HEK293 (cell line): ENCODE measurements around the gene TMEM145.

ENCODE experiments used
- CTCF ChIA-PET: fragments of 350-600 bp; formaldehyde crosslinking; extraction: SDS; loops from one replicate; lab custom pipeline; 2021; ENCODE audit warnings: antibody characterized with exemption; lab: Yijun Ruan, JAX
- POLR2A ChIA-PET: fragments of 300-600 bp; formaldehyde crosslinking; extraction: SDS; loops from one replicate; lab custom pipeline; 2020; ENCODE audit warnings: antibody characterized with exemption, inconsistent platforms; lab: Yijun Ruan, JAX
- H3K27ac ChIP-seq: fragments of 200-500 bp; sonication (Bioruptor generic); 2 replicates; pipeline ENCODE4 v1.5.1; 2014; ENCODE audit warnings: low read depth, low read length, control low read depth, inconsistent platforms; ENCODE audit errors: extremely low read depth
- H3K36me3 ChIP-seq, 2 experiments: fragments of 200-500 bp in 1 of 2; sonication (Bioruptor generic) in 1 of 2; 1 replicate in 1 of 2; 2 replicates in 1 of 2; pipeline ENCODE4 v1.5.1; 2014 to 2017; ENCODE audit warnings: inconsistent platforms in 2 of 2, low read length in 2 of 2; ENCODE audit not compliant: control insufficient read depth in 2 of 2, insufficient read depth in 1 of 2
- H3K4me1 ChIP-seq: fragments of 200-500 bp; sonication (Bioruptor generic); 2 replicates; pipeline ENCODE4 v1.5.1; 2014; ENCODE audit warnings: mild to moderate bottlenecking, low read length, inconsistent platforms; ENCODE audit not compliant: control insufficient read depth, insufficient read depth
- H3K4me3 ChIP-seq: 2 replicates; pipeline ENCODE4 v1.5.1; 2011; ENCODE audit warnings: low read depth, mild to moderate bottlenecking, control low read depth, low read length, moderate library complexity
- H3K9me3 ChIP-seq: fragments of 200-500 bp; sonication (Bioruptor generic); 2 replicates; pipeline ENCODE4 v1.5.1; 2014; ENCODE audit warnings: low read depth, low read length, inconsistent platforms; ENCODE audit not compliant: control insufficient read depth, insufficient read depth
- GLIS1 ChIP-seq: fragments of 450-650 bp; formaldehyde crosslinking; IDR thresholded peaks from 2 replicates; pipeline ENCODE4 v1.5.1; 2016; ENCODE audit warnings: missing biosample characterization, missing genetic modification characterization
- GLIS2 ChIP-seq: fragments of 450-650 bp; formaldehyde crosslinking; IDR thresholded peaks from 2 replicates; pipeline ENCODE4 v1.5.1; 2016; ENCODE audit warnings: missing biosample characterization, missing genetic modification characterization
- HIC1 ChIP-seq: fragments of 450-650 bp; formaldehyde crosslinking; IDR thresholded peaks from 2 replicates; pipeline ENCODE4 v1.5.1; 2016; ENCODE audit warnings: missing biosample characterization, missing genetic modification characterization
- KLF1 ChIP-seq: fragments of 450-650 bp; formaldehyde crosslinking; IDR thresholded peaks from 2 replicates; pipeline ENCODE4 v1.5.1; 2016; ENCODE audit warnings: missing biosample characterization, missing genetic modification characterization
- PRDM10 ChIP-seq: fragments of 450-650 bp; formaldehyde crosslinking; IDR thresholded peaks from 2 replicates; pipeline ENCODE4 v1.5.1; 2016; ENCODE audit warnings: missing biosample characterization, missing genetic modification characterization
- SP2 ChIP-seq: fragments of 450-650 bp; formaldehyde crosslinking; IDR thresholded peaks from 2 replicates; pipeline ENCODE4 v1.5.1; 2016; ENCODE audit warnings: missing biosample characterization, missing genetic modification characterization
- ZBTB7A ChIP-seq: fragments of 450-650 bp; formaldehyde crosslinking; IDR thresholded peaks from 2 replicates; pipeline ENCODE4 v1.5.1; 2016; ENCODE audit warnings: low read depth, missing biosample characterization, missing genetic modification characterization
- ZFHX2 ChIP-seq: fragments of 450-650 bp; formaldehyde crosslinking; conservative IDR thresholded peaks from 2 replicates; pipeline ENCODE4 v1.5.1; 2016; ENCODE audit warnings: missing biosample characterization, missing genetic modification characterization
- ZIC2 ChIP-seq: fragments of 450-650 bp; formaldehyde crosslinking; IDR thresholded peaks from 2 replicates; pipeline ENCODE4 v1.5.1; 2016; ENCODE audit warnings: missing biosample characterization, missing genetic modification characterization
- ZNF341 ChIP-seq: fragments of 450-650 bp; formaldehyde crosslinking; IDR thresholded peaks from 2 replicates; pipeline ENCODE4; 2016; ENCODE audit warnings: low read depth, missing biosample characterization, missing genetic modification characterization
- ZNF423 ChIP-seq: fragments of 450-650 bp; formaldehyde crosslinking; IDR thresholded peaks from 2 replicates; pipeline ENCODE4 v1.5.1; 2016; ENCODE audit warnings: missing biosample characterization, missing genetic modification characterization
- ZNF561 ChIP-seq: fragments of 450-650 bp; IDR thresholded peaks from 2 replicates; pipeline ENCODE4 v1.5.1; 2018; ENCODE audit warnings: missing biosample characterization, missing genetic modification characterization, borderline replicate concordance
- ZNF571 ChIP-seq: fragments of 450-650 bp; formaldehyde crosslinking; IDR thresholded peaks from 2 replicates; pipeline ENCODE4 v1.5.0; 2017; ENCODE audit warnings: missing biosample characterization, missing genetic modification characterization
- ZNF585B ChIP-seq: fragments of 450-650 bp; formaldehyde crosslinking; IDR thresholded peaks from 2 replicates; pipeline ENCODE4 v1.5.1; 2016; ENCODE audit warnings: missing biosample characterization, missing genetic modification characterization
- ZXDB ChIP-seq: fragments of 450-650 bp; formaldehyde crosslinking; IDR thresholded peaks from 2 replicates; pipeline ENCODE4 v1.5.1; 2016; ENCODE audit warnings: missing biosample characterization, missing genetic modification characterization
- TF ChIP-seq, protein P1 (sequence below): fragments of 450-650 bp; formaldehyde crosslinking; IDR thresholded peaks from 2 replicates; pipeline ENCODE4 v1.5.1; 2016; ENCODE audit warnings: missing biosample characterization, missing genetic modification characterization
- TF ChIP-seq, protein P2 (sequence below): fragments of 450-650 bp; formaldehyde crosslinking; IDR thresholded peaks from 2 replicates; pipeline ENCODE4 v1.5.1; 2016; ENCODE audit warnings: missing biosample characterization, missing genetic modification characterization
- TF ChIP-seq, protein P3 (sequence below): fragments of 450-650 bp; formaldehyde crosslinking; IDR thresholded peaks from 2 replicates; pipeline ENCODE4 v1.5.1; 2017; ENCODE audit warnings: missing biosample characterization, mild to moderate bottlenecking, missing genetic modification characterization, moderate library complexity

TMEM145 gene

GRCh38 chr19:42290523-42291434 lies 22.3 kb upstream of the TMEM145 start:
- Histone ChIP-seq H3K27ac (no peak overlapping the region), H3K36me3 (peaks cover 15 to 88% of the 10 kb centered on the region in 2 experiments), H3K4me1 (peaks cover 6% of the 10 kb centered on the region), H3K4me3 (no peak overlapping the region), H3K9me3 (no peaks in the 10 kb centered on the region)
- POLR2A ChIA-PET: no interaction called here
- CTCF ChIA-PET: interaction anchor here (0.7 to 3.6 kb wide), 7 partner anchors 11 to 194 kb away, joined by 3 to 16 read pairs (median 4); partner anchors contain the start of gene PRR19
- TF ChIP-seq ZXDB (tag by site-specific recombination) (no peak), HIC1 (tag by site-specific recombination) (peak; percentile 79), GLIS2 (peak; percentile 70), ZNF561 (tag by site-specific recombination) (0 out of 2 replicates have a peak, but pooled peaks have one; percentile 24), ZIC2 (tag by site-specific recombination) (peak; percentile 94), GLIS1 (tag by site-specific recombination) (peak; percentile 55), ZNF341 (tag by site-specific recombination) (no peak), ZNF571 (tag by site-specific recombination) (no peak), SP2 (tag by site-specific recombination) (peak; percentile 60), ZNF423 (peak; percentile 58; the same call in 1 of the 2 replicates)
- TF ChIP-seq, protein P1, sequence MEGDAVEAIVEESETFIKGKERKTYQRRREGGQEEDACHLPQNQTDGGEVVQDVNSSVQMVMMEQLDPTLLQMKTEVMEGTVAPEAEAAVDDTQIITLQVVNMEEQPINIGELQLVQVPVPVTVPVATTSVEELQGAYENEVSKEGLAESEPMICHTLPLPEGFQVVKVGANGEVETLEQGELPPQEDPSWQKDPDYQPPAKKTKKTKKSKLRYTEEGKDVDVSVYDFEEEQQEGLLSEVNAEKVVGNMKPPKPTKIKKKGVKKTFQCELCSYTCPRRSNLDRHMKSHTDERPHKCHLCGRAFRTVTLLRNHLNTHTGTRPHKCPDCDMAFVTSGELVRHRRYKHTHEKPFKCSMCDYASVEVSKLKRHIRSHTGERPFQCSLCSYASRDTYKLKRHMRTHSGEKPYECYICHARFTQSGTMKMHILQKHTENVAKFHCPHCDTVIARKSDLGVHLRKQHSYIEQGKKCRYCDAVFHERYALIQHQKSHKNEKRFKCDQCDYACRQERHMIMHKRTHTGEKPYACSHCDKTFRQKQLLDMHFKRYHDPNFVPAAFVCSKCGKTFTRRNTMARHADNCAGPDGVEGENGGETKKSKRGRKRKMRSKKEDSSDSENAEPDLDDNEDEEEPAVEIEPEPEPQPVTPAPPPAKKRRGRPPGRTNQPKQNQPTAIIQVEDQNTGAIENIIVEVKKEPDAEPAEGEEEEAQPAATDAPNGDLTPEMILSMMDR: peak; percentile 92
- TF ChIP-seq, protein P2, sequence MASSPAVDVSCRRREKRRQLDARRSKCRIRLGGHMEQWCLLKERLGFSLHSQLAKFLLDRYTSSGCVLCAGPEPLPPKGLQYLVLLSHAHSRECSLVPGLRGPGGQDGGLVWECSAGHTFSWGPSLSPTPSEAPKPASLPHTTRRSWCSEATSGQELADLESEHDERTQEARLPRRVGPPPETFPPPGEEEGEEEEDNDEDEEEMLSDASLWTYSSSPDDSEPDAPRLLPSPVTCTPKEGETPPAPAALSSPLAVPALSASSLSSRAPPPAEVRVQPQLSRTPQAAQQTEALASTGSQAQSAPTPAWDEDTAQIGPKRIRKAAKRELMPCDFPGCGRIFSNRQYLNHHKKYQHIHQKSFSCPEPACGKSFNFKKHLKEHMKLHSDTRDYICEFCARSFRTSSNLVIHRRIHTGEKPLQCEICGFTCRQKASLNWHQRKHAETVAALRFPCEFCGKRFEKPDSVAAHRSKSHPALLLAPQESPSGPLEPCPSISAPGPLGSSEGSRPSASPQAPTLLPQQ: 0 out of 2 replicates have a peak, but pooled peaks have one; percentile 21

DNA sequence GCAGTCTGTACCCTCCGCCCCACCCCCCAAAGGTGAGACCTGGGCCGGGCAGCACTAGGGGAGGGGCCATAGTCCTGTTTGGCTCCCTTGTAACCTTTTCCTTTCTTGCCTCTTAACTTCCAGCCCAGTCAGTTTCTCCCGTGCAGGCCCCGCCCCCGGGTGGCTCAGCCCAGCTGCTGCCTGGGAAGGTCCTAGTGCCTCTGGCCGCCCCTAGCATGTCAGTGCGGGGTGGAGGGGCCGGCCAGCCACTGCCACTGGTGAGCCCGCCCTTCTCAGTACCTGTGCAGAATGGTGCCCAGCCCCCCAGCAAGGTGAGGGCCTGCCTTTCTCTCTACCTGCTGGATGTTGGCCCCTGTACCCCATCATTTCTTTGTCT lies 21.7 kb upstream of the TMEM145 start:
- H3K4me3 ChIP-seq: no peak overlapping the region
- H3K27ac ChIP-seq: no peak overlapping the region
- ChIA-PET POLR2A (no interaction called here), CTCF (interaction anchor here (0.6 to 1.8 kb wide), 4 partner anchors 10 to 47 kb away, joined by 3 to 7 read pairs (median 4); partner anchors contain the start of gene PRR19)
- H3K9me3 ChIP-seq: no peaks in the 10 kb centered on the region
- TF ChIP-seq SP2 (tag by site-specific recombination) (peak; percentile 57), ZBTB7A (tag by site-specific recombination) (0 out of 2 replicates have a peak, but pooled peaks have one; percentile 13), PRDM10 (tag by site-specific recombination) (0 out of 2 replicates have a peak, but pooled peaks have one; percentile 6), ZNF585B (no peak), ZFHX2 (tag by site-specific recombination) (no peak), KLF1 (tag by site-specific recombination) (peak; percentile 37)
- TF ChIP-seq, protein P3, sequence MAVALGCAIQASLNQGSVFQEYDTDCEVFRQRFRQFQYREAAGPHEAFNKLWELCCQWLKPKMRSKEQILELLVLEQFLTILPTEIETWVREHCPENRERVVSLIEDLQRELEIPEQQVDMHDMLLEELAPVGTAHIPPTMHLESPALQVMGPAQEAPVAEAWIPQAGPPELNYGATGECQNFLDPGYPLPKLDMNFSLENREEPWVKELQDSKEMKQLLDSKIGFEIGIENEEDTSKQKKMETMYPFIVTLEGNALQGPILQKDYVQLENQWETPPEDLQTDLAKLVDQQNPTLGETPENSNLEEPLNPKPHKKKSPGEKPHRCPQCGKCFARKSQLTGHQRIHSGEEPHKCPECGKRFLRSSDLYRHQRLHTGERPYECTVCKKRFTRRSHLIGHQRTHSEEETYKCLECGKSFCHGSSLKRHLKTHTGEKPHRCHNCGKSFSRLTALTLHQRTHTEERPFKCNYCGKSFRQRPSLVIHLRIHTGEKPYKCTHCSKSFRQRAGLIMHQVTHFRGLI (tag by site-specific recombination): peak; percentile 53; the same call in 1 of the 2 replicates
- no peaks in the 10 kb centered on the region for H3K4me1 ChIP-seq
- peaks cover 15 to 92% of the 10 kb centered on the region in 2 experiments for H3K36me3 ChIP-seq
